Lower lobe of right lung (tissue), 2 donors: ENCODE results near the gene MPHOSPH8. TPM values are rescaled to one million over a fixed set of nuclear protein-coding genes. Genes with fewer than 3 reads are reported as not detected.
"Not testable (repeated sequence)": the region's sequence is repeated elsewhere in the genome, so short reads cannot be mapped to it uniquely, and the experiment has no call there.

Source experiments
- ATAC-seq, 2 donors: fragments of 200-7000 bp; cut with Tn5 transposase; one replicate each; pipeline ENCODE4 v1.9.1; 2020 to 2022; ENCODE audit warnings: mild to moderate bottlenecking in 2 of 2, moderate library complexity in 2 of 2
- DNase-seq: peaks from one replicate; pipeline ENCODE4 v3.0.0-alpha.2; 2020
- H3K27ac ChIP-seq: fragments of 200-600 bp; one replicate; pipeline ENCODE4 v1.8.0; 2022
- H3K27me3 ChIP-seq: fragments of 200-600 bp; one replicate; pipeline ENCODE4 v1.8.0; 2022; ENCODE audit warnings: low read depth
- H3K36me3 ChIP-seq: fragments of 200-600 bp; one replicate; pipeline ENCODE4 v1.8.0; 2022; ENCODE audit warnings: mild to moderate bottlenecking
- H3K4me1 ChIP-seq: fragments of 200-600 bp; one replicate; pipeline ENCODE4 v1.8.0; 2022
- H3K4me3 ChIP-seq: fragments of 200-600 bp; one replicate; pipeline ENCODE4 v1.8.0; 2022; ENCODE audit warnings: mild to moderate bottlenecking
- H3K9me3 ChIP-seq: fragments of 200-600 bp; one replicate; pipeline ENCODE4 v1.8.0; 2022
- CTCF ChIP-seq: fragments of 200-600 bp; IDR thresholded peaks from one replicate; pipeline ENCODE4 v1.8.0; 2022; ENCODE audit warnings: antibody characterized with exemption, mild to moderate bottlenecking
- intact Hi-C: fragments of 100-400 bp; cut with DNase I; formaldehyde crosslinking; loops from one replicate; pipeline ENCODE4 v1.11.0; 2022
- total RNA-seq: library from RNA; stranded (reverse); fragmentation: NEBNext Ultra II Directional; extraction: Animal tissue kit (Norgen Biotek cat#: 25700); gene quantifications from one replicate; pipeline ENCODE4 v1.2.1, GENCODE V29; 2021
- donor health status: DM: no; HTN: yes; CAD: no; lungs with severe emphysema.

Gene MPHOSPH8
- total RNA-seq, 1 donor from 2014 or later: 46.5 TPM

- TF ChIP-seq CTCF: no peak
Measured at GRCh38 chr13:19634256-19634740, 839 bp downstream of the MPHOSPH8 start.

GRCh38 chr13:19635926-19636325 lies 2.5 kb downstream of the MPHOSPH8 start:
- DNase-seq, H3K27me3 ChIP-seq, H3K9me3 ChIP-seq, intact Hi-C loops, ATAC-seq, H3K36me3 ChIP-seq, H3K27ac ChIP-seq: not testable (repeated sequence)
- Histone ChIP-seq H3K4me1 (peaks cover 23% of the 10 kb centered on the region), H3K4me3 (peak overlapping the region; percentile 94)

More at GRCh38 chr13:19634256-19634740, 839 bp downstream of the MPHOSPH8 start:
- Histone ChIP-seq H3K36me3 (no peaks in the 10 kb centered on the region), H3K9me3 (no peaks in the 10 kb centered on the region), H3K27ac (peak overlapping the region; percentile 92), H3K27me3 (no peaks in the 10 kb centered on the region), H3K4me3 (peak overlapping the region; percentile 94), H3K4me1 (peaks cover 23% of the 10 kb centered on the region)
- intact Hi-C loops: no loop called here
- DNase-seq (no peak), ATAC-seq (peak; percentile 25 to 35)

GRCh38 chr13:19643652-19644051 lies 10.2 kb downstream of the MPHOSPH8 start:
- peaks cover 73% of the 10 kb centered on the region for H3K36me3 ChIP-seq
- ATAC-seq (no peak), DNase-seq (no peak)
- H3K27me3 ChIP-seq: no peaks in the 10 kb centered on the region
- intact Hi-C loops: no loop called here
- no peak overlapping the region for H3K27ac ChIP-seq
- no peaks in the 10 kb centered on the region for H3K9me3 ChIP-seq
- no peak overlapping the region for H3K4me3 ChIP-seq
- no peaks in the 10 kb centered on the region for H3K4me1 ChIP-seq
- TF ChIP-seq CTCF: no peak

GRCh38 chr13:19645000-19645399 lies 11.5 kb downstream of the MPHOSPH8 start:
- Histone ChIP-seq H3K4me1 (no peaks in the 10 kb centered on the region), H3K9me3 (no peaks in the 10 kb centered on the region), H3K27me3 (no peaks in the 10 kb centered on the region), H3K4me3 (no peak overlapping the region), H3K36me3 (peaks cover 87% of the 10 kb centered on the region), H3K27ac (no peak overlapping the region)
- intact Hi-C loops: no loop called here
- no peak for TF ChIP-seq CTCF
- ATAC-seq: no peak
- DNase-seq: no peak

- Histone ChIP-seq H3K4me1 (no peaks in the 10 kb centered on the region), H3K36me3 (peaks cover 97% of the 10 kb centered on the region), H3K27me3 (no peaks in the 10 kb centered on the region), H3K9me3 (no peaks in the 10 kb centered on the region), H3K27ac (no peak overlapping the region), H3K4me3 (no peak overlapping the region)
- no peak for TF ChIP-seq CTCF
- DNase-seq (no peak), ATAC-seq (no peak)
- intact Hi-C loops: no loop called here
Measured at GRCh38 chr13:19646063-19646462, 12.6 kb downstream of the MPHOSPH8 start.

GRCh38 chr13:19650742-19651141 lies 17.3 kb downstream of the MPHOSPH8 start:
- Histone ChIP-seq H3K9me3 (no peaks in the 10 kb centered on the region), H3K36me3 (peaks cover 93% of the 10 kb centered on the region), H3K27me3 (no peaks in the 10 kb centered on the region), H3K4me1 (no peaks in the 10 kb centered on the region), H3K27ac (no peak overlapping the region), H3K4me3 (no peak overlapping the region)
- intact Hi-C loops: no loop called here
- ATAC-seq (no peak), DNase-seq (no peak)
- TF ChIP-seq CTCF: no peak
